Omental fat pad (tissue), 4 donors: ENCODE results near the gene TMEM176A. TPM values are rescaled to one million over a fixed set of nuclear protein-coding genes. Genes with fewer than 3 reads are reported as not detected.
"Not testable (repeated sequence)": the region's sequence is repeated elsewhere in the genome, so short reads cannot be mapped to it uniquely, and the experiment has no call there.

Experiments
- ATAC-seq: fragments of 150-250 bp; one replicate; pipeline ENCODE4 v1.9.1; 2016; ENCODE audit warnings: mild to moderate bottlenecking, moderate library complexity; ENCODE audit not compliant: low FRiP score
- DNase-seq: peaks from one replicate; pipeline ENCODE4 v3.0.0-alpha.2; 2019; ENCODE audit warnings: low spot score
- total RNA-seq, 4 donors: library from RNA; depleted of rRNA; stranded (reverse); fragments of >200 nt; gene quantifications; one replicate each; pipeline ENCODE4 v1.1.0, GENCODE V29; 2016
- TF ChIP-seq, protein P1 (sequence below), 3 donors: fragments of 450-650 bp; IDR thresholded peaks; one replicate each; pipeline ENCODE4 v1.5.1; 2016 to 2017; ENCODE audit warnings: antibody characterized with exemption in 3 of 3, mild to moderate bottlenecking in 3 of 3, moderate library complexity in 2 of 3

TMEM176A gene
- total RNA-seq, 4 donors from 2014 or later = 18.1 to 105 (median 48.6) TPM

DNA sequence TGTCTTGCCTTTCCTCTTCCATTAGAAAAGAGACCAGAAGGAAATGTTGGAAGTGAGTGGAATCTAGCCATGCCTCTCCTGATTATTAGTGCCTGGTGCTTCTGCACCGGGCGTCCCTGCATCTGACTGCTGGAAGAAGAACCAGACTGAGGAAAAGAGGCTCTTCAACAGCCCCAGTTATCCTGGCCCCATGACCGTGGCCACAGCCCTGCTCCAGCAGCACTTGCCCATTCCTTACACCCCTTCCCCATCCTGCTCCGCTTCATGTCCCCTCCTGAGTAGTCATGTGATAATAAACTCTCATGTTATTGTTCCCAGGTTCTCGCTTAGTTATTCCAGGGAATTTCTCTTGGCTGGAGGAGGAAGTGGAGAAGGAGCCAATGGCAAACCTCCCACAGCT lies 4.2 kb downstream of the TMEM176A start:
- ATAC-seq (no peak), DNase-seq (no peak)
- TF ChIP-seq, protein P1, sequence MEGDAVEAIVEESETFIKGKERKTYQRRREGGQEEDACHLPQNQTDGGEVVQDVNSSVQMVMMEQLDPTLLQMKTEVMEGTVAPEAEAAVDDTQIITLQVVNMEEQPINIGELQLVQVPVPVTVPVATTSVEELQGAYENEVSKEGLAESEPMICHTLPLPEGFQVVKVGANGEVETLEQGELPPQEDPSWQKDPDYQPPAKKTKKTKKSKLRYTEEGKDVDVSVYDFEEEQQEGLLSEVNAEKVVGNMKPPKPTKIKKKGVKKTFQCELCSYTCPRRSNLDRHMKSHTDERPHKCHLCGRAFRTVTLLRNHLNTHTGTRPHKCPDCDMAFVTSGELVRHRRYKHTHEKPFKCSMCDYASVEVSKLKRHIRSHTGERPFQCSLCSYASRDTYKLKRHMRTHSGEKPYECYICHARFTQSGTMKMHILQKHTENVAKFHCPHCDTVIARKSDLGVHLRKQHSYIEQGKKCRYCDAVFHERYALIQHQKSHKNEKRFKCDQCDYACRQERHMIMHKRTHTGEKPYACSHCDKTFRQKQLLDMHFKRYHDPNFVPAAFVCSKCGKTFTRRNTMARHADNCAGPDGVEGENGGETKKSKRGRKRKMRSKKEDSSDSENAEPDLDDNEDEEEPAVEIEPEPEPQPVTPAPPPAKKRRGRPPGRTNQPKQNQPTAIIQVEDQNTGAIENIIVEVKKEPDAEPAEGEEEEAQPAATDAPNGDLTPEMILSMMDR (IDR thresholded peaks at IDR 0.05) = no peak

GRCh38 chr7:150805864-150806263 lies 5.3 kb downstream of the TMEM176A start:
- TF ChIP-seq, protein P1 (IDR thresholded peaks at IDR 0.05) = no peak
- ATAC-seq (no peak), DNase-seq (no peak)

DNA sequence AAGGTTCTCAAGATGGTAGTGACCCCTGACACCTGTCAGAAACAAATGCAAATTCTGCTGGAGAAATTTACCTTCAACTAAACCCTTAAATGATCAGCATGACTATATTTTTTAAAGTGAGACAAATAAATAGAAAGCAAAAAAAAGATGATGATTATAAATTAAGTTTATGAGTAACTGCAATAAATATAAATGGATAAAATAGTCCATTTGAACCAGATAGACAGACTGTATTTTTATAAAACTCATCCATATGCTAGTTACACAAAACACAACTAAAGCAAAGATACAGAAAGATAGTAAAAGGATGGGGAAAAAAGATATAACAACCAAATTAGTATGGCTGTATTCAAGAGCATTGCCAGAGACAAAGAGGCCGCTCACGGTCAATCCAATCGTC lies 5.9 kb downstream of the TMEM176A start:
- ATAC-seq (no peak), DNase-seq (no peak)
- TF ChIP-seq, protein P1 (IDR thresholded peaks at IDR 0.05) = no peak

GRCh38 chr7:150806863-150807262 lies 6.3 kb downstream of the TMEM176A start:
- no peak for ATAC-seq
- TF ChIP-seq, protein P1 (IDR thresholded peaks at IDR 0.05) = no peak
- DNase-seq = no peak

DNA sequence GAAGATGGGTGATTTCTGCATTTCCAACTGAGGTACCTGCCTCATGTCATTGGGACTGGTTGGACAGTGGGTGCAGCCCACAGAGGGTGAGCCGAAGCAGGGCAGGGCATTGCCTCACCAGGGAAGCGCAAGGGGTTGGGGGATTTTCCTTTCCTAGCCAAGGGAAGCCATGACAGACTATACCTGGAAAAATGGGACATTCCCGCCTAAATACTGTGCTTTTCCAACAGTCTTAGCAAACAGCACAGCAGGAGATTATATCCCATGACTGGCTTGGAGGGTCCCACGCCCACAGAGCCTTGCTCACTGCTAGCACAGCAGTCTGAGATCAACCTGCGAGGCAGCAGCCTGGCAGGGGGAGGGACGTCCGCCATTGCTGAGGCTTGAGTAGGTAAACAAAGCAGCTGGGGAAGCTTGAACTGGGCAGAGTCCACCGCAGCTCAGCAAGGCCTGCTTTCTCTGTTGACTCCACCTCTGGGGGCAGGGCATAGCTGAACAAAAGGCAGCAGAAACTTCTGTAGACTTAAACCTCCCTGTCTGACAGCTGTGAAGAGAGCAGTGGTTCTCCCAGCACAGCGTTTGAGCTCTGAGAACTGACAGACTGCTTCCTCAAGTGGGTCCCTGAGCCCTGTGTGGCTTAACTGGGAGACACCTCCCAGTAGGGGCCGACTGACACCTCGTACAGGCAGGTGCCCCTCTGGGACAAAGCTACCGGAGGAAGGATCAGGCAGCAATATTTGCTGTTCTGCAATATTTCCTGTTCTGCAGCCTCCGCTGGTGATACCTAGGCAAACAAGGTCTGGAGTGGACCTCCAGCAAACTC lies 7.3 kb downstream of the TMEM176A start:
- DNase-seq, ATAC-seq: not testable (repeated sequence)

DNA sequence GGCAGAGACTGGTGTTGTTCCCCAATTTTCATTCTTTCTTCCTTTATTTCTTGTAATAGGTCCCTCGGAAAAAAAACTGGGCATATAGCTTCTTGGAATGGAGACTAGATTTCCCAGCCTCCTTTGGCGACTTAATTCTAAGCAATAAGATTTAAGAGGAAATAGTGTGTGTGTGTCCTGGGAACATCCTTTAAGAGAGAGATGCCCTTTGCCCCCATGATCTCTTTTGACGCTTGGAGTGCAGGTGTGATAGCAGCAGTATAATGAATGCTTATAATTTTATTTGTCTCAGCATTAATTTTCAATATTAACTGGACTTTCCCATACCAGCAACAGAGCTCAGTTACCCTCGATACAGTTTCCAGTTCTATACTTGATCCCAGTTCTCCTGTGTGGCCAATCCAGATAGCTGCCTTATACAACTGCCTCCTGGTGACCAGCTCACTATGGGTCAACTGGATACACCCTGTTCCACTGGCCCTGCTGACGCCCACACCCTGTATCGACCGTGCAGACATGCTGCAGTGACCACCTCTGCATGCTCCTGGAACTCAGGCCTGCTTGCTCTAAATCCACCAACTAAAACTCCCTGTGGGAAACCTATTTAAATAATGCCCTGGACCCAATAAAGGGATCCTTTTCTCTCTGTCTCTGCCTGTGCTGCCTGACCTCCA lies 13.9 kb downstream of the TMEM176A start:
- no peak for DNase-seq
- ATAC-seq = no peak
- TF ChIP-seq, protein P1 (IDR thresholded peaks at IDR 0.05) = no peak

DNA sequence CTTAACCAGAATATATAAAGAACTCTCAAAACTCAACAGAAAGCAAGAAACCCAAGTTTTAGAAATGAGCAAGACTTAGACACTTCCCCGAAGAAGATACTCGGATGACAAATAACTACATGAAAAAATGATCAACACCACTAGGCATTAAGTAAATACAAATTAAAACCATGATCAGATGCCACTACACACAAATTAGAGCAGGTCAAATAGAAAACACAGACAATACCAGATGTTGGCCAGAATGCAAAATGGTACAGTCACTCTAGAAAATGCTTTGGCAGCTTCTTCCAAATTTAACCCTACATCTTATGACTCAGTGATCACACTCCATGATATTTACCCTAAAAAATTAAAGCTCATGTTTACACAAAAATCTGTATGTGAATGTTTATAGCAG lies 18.4 kb downstream of the TMEM176A start:
- DNase-seq (no peak), ATAC-seq (no peak)
- TF ChIP-seq, protein P1 (IDR thresholded peaks at IDR 0.05) = no peak
